Activated naive CD8-positive, alpha-beta T cell (primary cell): ENCODE data around the gene FCHSD2.

Experiments
- H3K27ac Mint-ChIP-seq: one replicate; pipeline ENCODE4 v1.8.0; 2021; ENCODE audit warnings: mixed read lengths
- H3K27me3 Mint-ChIP-seq: one replicate; pipeline ENCODE4 v1.8.0; 2021; ENCODE audit warnings: mixed read lengths
- H3K36me3 Mint-ChIP-seq: one replicate; pipeline ENCODE4 v1.8.0; 2021; ENCODE audit warnings: mixed read lengths
- H3K4me1 Mint-ChIP-seq: one replicate; pipeline ENCODE4 v1.8.0; 2021; ENCODE audit warnings: low read depth, mixed read lengths
- H3K4me3 Mint-ChIP-seq: one replicate; pipeline ENCODE4 v1.8.0; 2021; ENCODE audit warnings: mild to moderate bottlenecking, mixed read lengths
- H3K9me3 Mint-ChIP-seq: one replicate; pipeline ENCODE4 v1.8.0; 2021; ENCODE audit warnings: low read depth, mixed read lengths

FCHSD2 gene

DNA sequence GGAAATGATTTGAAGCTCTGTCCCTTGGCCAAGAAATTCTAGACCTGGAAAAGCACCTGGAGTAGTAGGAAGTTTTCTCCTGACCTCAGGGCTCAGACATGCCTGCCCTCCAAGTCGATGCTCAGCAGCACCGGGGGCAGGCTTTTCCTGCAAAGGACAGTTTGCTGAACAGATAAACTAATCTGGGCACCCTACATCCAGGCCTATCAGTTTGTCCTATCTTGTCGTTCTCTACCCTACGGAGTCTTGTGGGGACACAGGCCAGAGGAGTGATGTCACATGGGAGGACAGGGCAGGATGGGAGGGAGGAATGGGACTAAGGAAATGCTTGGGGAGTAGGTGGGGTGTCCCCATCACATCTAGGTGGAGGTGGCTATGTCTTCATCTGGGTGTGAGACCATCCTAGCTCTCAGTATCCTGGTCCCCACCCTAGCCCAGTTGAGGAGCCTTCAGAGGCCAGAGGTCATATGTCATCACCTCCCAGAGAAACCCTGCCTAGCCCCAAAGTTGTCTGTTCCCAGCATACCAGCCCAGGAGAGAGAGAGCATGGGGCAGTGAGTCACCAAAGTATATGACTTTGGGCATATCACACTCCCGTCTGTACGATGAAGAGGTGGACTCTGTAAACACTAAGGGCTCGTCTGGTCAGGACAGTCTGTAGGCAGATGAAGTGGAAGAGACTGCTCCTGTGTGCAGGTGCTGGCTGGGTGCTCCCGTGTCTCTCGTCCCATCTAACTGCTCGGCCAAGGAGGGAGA lies 18.1 kb upstream of the FCHSD2 start:
- Mint-ChIP-seq H3K27me3 (no peaks in the 10 kb centered on the region), H3K9me3 (no peaks in the 10 kb centered on the region), H3K27ac (peak overlapping the region; percentile 54), H3K4me1 (peaks cover 20% of the 10 kb centered on the region), H3K4me3 (no peak overlapping the region), H3K36me3 (no peaks in the 10 kb centered on the region)

DNA sequence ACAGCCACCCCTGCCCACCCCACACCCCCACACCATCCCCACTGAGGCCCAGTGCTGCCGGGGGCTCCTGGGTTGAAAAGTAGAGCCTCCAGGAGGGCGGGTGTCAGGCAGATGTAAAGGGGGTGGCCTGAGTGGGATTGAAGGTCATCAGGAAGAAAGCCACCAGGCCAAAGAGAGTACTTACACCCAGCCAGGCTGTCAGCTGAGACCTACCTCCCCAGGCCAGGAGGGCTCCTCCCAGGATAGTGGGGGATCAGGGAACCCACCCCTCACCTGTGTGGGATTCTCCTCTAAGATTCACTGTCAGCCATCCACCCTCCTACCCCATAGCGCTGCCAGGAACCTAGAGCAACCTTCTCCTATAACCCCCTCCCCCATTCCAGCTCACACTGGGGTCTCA lies 17.2 kb upstream of the FCHSD2 start:
- Mint-ChIP-seq H3K4me1 (peaks cover 29% of the 10 kb centered on the region), H3K9me3 (no peaks in the 10 kb centered on the region), H3K36me3 (no peaks in the 10 kb centered on the region), H3K27ac (no peak overlapping the region), H3K4me3 (no peak overlapping the region), H3K27me3 (no peaks in the 10 kb centered on the region)

DNA sequence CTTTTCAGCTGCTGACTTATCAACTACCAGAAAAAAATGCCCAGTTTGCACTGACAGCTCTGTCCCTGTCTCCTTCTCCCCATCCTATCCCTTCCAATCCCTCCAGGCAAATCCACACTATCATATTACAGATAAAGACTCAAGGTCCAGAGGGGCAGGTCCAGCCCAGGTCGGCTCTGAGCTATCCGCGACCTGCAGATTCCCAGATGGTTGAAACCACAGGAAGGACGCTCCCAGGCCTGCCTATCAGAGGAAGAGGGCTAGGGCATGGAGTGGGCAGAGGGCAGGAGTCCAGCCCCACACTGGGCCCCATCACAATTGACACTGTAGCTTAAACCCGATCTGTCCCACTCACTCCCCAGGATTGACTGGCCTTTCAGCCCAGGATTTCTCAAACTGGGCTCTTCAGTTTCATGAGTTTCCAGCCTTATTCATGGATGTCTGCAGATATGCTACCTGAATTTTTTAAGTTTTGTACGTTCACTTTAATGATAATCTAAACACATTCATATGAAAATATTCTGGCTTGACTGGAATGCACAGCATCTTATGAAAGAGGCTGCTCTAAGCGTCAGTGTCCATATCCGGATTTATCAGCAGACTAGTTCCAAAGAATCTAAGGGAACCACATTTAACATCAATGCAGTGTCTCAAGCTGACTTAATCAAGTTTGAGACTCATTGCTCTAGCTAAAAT lies 16.4 kb upstream of the FCHSD2 start:
- H3K4me3 Mint-ChIP-seq = no peak overlapping the region
- no peaks in the 10 kb centered on the region for H3K36me3 Mint-ChIP-seq
- peaks cover 37% of the 10 kb centered on the region for H3K4me1 Mint-ChIP-seq
- H3K9me3 Mint-ChIP-seq = no peaks in the 10 kb centered on the region
- H3K27me3 Mint-ChIP-seq = no peaks in the 10 kb centered on the region
- H3K27ac Mint-ChIP-seq = no peak overlapping the region

DNA sequence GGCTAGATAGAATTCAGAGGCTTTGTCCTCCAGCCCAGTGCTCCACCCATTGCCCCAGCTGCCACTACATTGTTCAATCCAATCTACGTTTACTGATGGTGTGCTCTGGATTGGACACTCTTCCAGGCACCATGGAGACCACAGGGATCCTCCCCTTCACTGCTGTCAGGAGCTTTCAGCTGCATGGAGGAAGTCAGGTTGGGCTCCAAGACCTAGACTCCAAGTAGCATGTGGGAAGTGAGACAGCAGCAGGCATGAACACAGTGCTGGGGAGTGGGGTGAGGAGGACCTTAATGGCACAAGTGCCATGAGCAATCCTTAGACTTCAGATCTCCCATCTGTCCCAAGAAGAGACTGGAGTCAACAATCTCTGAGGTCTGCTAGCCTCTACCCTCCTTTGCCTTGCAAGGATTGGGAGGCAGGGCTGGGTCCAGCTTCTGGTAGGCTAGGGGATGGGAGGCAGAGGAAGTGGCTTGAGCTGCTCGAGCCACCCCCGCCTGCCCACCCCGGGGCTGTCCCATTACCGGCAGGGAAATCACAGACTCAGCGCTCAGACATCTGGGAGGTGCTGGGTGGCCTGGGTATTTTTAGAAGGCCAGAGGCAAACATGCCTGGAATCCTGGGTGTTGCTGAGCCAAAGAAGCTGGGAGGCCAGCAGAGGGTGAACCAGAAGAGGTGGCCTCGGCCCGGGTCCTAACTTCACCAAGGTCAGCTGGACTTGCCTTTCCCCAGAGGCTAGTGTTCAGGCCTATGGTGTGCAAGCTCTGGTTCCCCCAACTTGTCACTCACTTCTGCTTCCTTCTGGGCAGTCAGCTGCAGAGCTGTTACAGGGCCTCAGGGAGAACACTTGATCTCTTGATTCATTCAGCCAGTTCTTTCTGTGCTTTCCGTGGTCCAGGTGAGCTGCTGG lies 15.2 kb upstream of the FCHSD2 start:
- no peaks in the 10 kb centered on the region for H3K36me3 Mint-ChIP-seq
- no peaks in the 10 kb centered on the region for H3K9me3 Mint-ChIP-seq

DNA sequence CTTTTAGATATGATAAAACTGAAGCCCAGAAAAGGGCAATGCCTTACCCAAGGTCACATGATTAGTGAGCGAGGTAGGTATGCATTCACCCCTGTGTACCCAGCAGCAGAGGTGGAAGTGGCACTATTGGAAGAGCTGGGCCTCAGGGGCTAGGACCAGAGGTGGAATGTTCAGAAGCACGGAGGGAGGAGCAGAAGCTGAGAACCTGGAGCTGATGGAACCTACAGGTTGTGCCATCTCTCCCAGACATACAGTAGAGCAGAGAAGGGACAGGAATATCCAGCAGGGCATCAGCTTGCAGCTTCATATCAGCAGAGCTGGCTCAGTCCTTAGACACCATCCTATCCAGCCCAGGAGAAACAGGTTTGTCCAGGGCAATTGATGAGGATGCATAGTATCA lies 14.6 kb upstream of the FCHSD2 start:
- Mint-ChIP-seq H3K36me3 (no peaks in the 10 kb centered on the region), H3K4me3 (no peak overlapping the region), H3K4me1 (peaks cover 51% of the 10 kb centered on the region), H3K27me3 (no peaks in the 10 kb centered on the region), H3K27ac (no peak overlapping the region), H3K9me3 (no peaks in the 10 kb centered on the region)

More for the DNA sequence above, 15.2 kb upstream of the FCHSD2 start:
- Mint-ChIP-seq H3K4me1 (peaks cover 48% of the 10 kb centered on the region), H3K27ac (no peak overlapping the region), H3K4me3 (no peak overlapping the region), H3K27me3 (no peaks in the 10 kb centered on the region)

DNA sequence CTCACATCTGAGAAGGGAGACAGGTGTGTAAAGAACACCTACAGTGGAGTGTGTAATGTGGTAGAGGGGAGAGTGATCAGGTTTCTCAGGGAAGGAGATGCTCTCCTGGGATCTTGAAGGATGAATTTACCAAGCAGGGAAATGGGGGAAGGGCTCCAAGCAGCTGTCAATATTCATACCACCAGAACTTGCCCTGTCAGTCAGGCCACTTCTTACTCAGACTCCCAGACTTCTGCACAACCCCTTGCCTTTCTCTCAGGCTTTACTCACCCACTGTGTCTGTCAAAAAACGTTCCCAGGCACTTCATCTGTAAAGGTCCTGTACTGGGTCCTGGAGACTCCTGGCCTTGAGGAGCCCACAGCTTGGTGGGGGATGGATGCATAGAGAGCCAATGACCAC lies 14.0 kb upstream of the FCHSD2 start:
- no peaks in the 10 kb centered on the region for H3K36me3 Mint-ChIP-seq
- no peak overlapping the region for H3K4me3 Mint-ChIP-seq
- no peaks in the 10 kb centered on the region for H3K9me3 Mint-ChIP-seq
- H3K4me1 Mint-ChIP-seq = peaks cover 56% of the 10 kb centered on the region
- no peaks in the 10 kb centered on the region for H3K27me3 Mint-ChIP-seq
- peak overlapping the region; percentile 75 for H3K27ac Mint-ChIP-seq

DNA sequence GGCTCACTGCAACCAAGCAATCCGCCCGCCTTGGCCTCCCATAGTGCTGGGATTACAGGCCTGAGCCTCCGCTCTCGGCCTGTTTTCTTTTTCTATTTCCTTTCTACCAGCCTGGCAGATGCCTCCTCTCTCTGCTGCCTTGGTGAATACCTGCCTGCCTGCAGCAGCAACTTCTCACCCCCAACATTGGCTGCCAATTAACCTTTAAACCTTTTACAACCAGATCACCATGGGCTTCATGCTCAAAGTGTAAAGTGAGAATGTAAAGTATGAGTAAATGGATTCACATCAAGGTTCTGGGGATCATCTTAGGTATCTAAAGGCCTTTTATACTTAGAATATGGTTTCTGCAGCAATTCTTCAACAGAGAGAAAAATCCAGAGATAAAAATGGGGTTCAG lies 13.0 kb upstream of the FCHSD2 start:
- Mint-ChIP-seq H3K27me3 (no peaks in the 10 kb centered on the region), H3K27ac (peak overlapping the region; percentile 75), H3K4me3 (peak overlapping the region; percentile 56), H3K9me3 (no peaks in the 10 kb centered on the region), H3K4me1 (peaks cover 59% of the 10 kb centered on the region), H3K36me3 (no peaks in the 10 kb centered on the region)

DNA sequence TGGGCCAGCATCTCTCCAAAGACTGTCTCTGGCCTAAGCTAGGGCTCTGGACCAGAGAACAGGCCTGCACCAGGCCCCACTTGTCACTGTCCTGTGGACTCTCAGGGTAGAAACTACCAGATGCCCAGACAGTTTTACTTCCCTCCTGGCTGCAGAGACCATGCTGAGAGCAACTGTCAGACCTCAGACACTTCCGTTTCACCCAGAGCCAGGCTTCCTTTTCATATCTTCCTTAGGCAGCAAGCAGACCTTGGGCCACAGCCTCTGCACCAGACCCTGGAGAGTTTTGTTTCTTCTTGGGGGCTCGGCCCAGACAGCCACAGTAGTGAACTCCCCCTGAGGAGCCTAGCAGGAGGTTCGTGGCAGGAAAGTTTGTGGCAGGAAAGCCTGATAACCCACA lies 12.1 kb upstream of the FCHSD2 start:
- Mint-ChIP-seq H3K9me3 (no peaks in the 10 kb centered on the region), H3K4me3 (peak overlapping the region; percentile 42), H3K27me3 (no peaks in the 10 kb centered on the region), H3K27ac (peak overlapping the region; percentile 77), H3K36me3 (no peaks in the 10 kb centered on the region), H3K4me1 (peaks cover 62% of the 10 kb centered on the region)

DNA sequence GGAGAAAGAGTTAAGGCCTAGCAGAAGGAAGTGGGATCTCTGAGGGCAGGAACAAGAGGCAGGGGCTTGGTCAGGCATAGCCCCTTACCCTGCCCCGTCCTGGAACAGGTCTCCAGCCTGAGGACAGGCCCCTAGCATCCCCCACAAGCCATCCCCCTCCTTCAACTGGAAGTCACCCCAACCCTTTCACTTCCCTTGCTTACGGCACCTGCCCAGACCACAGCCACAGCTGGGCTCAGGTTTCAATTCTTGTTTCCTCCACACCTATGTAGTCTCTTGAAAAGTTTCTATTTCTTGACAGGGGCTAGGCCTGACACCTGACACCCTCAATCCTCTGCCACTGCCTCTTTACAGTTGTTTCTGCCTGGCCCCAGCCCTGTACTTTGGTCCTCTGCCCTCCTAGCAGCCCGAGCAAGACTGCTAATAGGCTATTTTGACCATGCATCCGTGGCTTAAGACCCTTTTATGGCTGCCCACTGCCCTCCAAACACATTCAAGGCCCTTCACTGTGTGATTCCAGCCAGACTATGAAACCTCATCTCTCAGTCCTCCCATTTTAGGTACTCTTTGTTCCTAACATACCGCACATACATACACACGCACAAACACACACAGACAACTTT lies 10.9 kb upstream of the FCHSD2 start:
- peaks cover 61% of the 10 kb centered on the region for H3K4me1 Mint-ChIP-seq
- peak overlapping the region; percentile 77 for H3K27ac Mint-ChIP-seq
- no peaks in the 10 kb centered on the region for H3K27me3 Mint-ChIP-seq
- H3K9me3 Mint-ChIP-seq = no peaks in the 10 kb centered on the region
- no peaks in the 10 kb centered on the region for H3K36me3 Mint-ChIP-seq
- H3K4me3 Mint-ChIP-seq = peak overlapping the region; percentile 52

DNA sequence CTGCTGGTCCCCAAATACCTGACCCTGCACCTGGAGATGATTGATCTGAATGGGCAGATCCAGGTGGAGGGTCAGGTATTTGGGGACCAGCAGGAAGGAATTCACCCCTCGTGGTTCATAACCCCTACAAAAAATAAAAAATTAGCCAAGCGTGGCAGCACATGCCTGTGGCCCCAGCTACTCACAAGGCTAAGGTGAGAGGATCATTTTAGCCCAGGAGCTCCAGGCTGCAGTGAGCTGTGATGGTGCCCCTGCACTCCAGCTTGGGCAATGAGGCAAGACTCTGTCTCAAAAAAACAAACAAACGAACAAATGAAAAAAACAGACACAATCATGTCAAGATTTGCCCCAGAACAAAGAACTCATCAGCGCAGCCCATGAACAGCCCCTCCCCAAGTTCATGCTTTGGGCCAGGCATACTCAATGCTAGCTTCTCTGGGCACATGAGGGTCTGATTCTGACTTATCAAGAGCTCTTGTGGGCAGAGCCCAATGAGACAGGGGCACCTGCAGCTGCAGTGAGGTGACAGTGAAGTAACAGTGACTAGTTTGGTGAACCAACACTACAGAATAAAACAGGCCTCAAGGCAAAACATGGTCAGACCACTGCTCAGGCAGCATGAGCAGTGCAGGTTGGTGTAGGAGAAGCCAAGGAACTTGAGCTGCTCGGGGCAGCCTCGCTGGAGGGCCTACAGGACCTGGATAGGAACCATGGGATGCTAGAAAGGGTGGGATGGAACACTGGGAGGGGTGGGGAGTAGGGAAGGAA lies 10.2 kb upstream of the FCHSD2 start:
- Mint-ChIP-seq H3K9me3 (no peaks in the 10 kb centered on the region), H3K27me3 (no peaks in the 10 kb centered on the region), H3K4me1 (peaks cover 66% of the 10 kb centered on the region), H3K27ac (peak overlapping the region; percentile 77), H3K36me3 (no peaks in the 10 kb centered on the region), H3K4me3 (no peak overlapping the region)

DNA sequence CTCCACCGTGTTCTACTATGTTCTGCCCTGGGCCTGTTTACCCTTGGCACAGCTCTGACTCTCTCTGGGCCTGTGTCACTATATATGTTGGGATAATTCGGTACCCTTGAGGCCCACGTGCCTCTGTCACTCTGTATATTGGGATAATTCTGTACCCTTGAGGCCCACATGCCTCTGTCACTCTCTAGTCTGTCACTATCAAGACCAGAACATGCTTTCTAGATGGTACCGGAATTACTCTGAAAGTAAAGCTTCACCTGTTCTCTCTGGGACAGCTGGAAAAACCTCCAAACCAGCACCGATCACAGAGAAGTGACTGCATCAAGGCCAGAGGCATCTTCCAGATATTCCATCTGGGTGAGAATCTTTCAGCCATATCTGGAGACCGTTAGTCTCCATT lies 9.3 kb upstream of the FCHSD2 start:
- no peak overlapping the region for H3K27ac Mint-ChIP-seq
- peaks cover 61% of the 10 kb centered on the region for H3K4me1 Mint-ChIP-seq
- H3K36me3 Mint-ChIP-seq = no peaks in the 10 kb centered on the region
- no peaks in the 10 kb centered on the region for H3K9me3 Mint-ChIP-seq
- H3K27me3 Mint-ChIP-seq = no peaks in the 10 kb centered on the region
- no peak overlapping the region for H3K4me3 Mint-ChIP-seq

DNA sequence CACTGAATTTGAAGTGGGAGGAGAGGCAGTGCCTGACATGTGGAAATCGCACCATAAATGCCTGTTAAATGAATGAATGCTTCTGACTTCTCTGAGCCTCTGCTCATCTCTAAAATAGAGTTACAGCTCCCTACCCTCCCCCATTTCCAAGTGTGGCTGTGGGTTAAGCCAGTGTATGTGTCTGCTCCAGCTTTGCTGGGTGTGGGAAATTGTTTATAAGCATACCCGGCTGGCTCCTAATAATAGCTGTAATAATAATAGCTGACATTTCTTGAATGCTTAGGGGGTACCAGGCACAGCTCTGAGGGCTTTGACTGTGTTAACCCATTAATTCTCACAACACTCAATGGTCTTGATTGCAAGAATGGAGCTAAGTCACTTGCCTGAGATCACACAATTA lies 7.0 kb upstream of the FCHSD2 start:
- no peaks in the 10 kb centered on the region for H3K27me3 Mint-ChIP-seq
- no peaks in the 10 kb centered on the region for H3K36me3 Mint-ChIP-seq
- H3K4me3 Mint-ChIP-seq = no peak overlapping the region
- H3K27ac Mint-ChIP-seq = no peak overlapping the region
- H3K4me1 Mint-ChIP-seq = peaks cover 39% of the 10 kb centered on the region
- no peaks in the 10 kb centered on the region for H3K9me3 Mint-ChIP-seq

DNA sequence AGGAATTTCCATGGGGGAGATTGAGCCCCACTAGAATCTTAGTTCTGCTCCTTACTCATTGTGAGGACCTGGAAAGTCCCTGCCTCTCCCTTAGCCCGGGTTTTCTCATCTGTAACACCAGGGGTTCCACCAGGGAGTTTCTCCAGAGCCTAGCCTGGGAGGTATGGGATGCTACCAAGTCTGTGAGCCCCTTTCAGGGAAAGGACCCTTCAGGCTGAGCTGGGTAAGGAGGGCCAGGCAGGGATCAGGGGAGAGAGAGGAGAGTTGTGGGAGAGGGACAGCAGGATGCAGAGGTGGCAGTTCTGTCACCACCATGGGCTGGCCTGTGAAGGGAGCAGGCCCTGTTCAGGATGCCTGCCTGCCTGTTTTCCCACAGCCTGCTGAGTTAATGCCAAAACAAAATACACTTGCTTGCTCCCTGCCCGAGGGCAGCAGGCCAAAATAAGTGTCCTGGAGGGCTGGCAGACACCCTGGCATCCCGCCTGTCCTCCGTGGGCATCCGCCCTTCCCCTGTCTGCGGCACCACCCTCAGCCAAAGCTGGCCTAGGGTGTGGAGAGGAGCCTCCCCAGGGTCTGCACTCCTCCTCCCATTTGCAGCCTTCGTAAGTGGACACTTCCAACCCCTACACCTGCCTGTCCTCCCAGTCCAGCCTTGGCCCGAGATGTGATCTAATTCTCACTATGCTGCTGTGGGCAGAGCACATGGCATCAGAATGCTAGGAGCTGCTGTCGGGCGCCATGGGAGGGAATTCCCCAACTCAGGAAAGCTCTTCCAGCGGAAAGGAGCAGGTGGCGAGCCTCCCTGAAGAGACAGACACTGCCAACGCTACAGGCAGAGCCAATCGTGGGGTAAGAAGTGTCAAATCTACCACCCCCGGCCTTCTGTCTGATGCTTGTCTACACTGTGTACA lies 5.9 kb upstream of the FCHSD2 start:
- H3K36me3 Mint-ChIP-seq = no peaks in the 10 kb centered on the region
- H3K27ac Mint-ChIP-seq = no peak overlapping the region
- no peaks in the 10 kb centered on the region for H3K9me3 Mint-ChIP-seq
- no peak overlapping the region for H3K4me3 Mint-ChIP-seq
- no peaks in the 10 kb centered on the region for H3K27me3 Mint-ChIP-seq
- peaks cover 35% of the 10 kb centered on the region for H3K4me1 Mint-ChIP-seq
